Activated CD8-positive, alpha-beta memory T cell treated with anti-CD3 and anti-CD28 coated beads, Interleukin-2, amount 50 U/mL, for 4 hours (primary cell): ENCODE data around the gene CD47.

Experiments
- DNase-seq: peaks from one replicate; pipeline ENCODE4 v3.0.0-alpha.2; 2020

CD47 gene

DNA sequence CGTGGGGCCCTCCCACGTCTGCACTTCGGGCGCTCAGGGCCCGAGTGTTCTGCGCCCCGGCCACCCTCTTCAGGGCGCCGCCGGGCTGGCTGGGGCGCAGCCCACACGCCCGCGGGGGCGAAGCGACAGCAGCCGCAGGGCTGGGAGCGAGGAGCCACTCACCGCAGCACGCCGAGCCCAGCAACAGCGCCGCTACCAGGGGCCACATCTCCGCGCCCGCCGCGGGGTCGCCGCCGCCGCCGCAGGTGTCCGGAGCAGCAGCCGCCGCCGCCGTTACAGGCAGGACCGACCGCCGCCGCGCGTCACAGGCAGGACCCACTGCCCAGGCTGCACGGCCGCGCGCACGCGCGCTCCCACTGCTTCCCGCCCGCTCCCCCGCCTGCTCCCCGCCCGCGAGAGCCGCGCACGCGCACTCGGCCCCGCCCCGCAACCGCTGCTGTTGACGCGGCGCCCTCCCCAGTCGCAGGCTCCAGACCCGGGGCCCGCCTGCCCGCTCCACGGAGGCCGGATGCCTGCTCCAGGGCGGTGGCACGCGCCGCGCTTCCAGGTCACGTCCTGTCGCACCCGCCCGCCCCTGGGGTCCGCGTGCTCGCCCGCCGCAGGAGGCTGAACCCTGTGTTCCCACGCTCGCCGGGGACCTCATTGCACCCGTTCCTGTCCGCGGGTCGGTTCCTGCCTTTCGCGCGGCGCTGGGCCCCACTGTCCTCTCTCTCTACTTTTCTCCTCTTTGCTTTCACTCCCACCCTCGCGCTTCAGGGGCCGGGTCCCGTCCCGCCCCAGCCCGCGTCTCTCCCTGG is at the start of gene CD47:
Gene CD47 (minus strand): TSS at position 331 of the 797 bp plus-strand sequence. CDS start 123 bp downstream, at position 208.
- peak; percentile 97 for DNase-seq

DNA sequence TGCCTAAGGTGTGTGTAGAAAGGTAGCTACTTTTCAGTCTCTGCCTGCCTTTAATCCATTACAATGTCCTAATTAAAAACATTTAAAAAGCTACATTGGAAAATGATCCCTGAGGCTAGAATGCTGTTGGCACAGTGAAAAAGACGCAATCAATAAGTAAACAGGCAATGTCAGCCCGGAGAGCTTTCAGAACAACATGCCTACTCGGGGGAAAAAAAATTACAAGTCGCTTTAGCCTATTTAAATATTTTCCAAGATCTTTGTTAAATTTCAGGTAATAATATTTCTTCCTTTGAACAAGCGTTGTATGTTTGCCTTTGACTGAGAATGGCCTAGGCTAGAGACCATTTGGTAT is 46.6 kb upstream of the CD47 start:
- no peak for DNase-seq

GRCh38 chr3:108136561-108137459 is 46.0 kb upstream of the CD47 start:
- no peak for DNase-seq

DNA sequence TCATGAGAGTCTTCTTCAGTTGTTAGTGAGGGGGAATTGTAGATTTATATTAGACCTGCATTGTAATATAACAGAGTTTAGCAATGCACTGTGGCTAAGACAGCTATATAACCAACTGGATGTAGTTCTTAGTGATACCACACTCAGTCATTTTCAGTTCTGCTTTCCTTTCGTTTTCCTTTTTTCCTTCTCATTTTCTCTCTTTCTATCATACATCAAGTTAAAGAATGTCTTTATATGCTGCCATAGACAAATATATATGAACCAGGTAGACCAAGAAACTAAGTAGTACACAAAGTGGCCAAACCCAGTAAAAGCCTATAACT is 43.7 kb upstream of the CD47 start:
- no peak for DNase-seq

GRCh38 chr3:108133858-108134554 is 43.2 kb upstream of the CD47 start:
- no peak for DNase-seq

DNA sequence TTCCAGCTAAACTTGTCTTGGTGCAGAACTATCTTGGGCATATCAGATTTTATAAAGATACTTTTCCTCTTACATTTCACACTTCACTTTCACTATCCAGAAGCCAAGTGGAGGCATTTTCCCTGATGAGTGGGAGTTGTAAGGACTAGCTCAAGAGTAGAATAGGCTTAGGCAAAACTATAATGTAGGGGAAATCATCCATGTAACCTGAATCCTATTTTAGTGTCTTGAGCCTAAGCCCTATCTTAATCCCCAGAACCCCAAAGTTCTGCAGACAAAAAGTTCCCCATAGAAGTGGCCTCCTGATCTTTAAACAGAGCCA is 42.2 kb upstream of the CD47 start:
- DNase-seq = no peak

DNA sequence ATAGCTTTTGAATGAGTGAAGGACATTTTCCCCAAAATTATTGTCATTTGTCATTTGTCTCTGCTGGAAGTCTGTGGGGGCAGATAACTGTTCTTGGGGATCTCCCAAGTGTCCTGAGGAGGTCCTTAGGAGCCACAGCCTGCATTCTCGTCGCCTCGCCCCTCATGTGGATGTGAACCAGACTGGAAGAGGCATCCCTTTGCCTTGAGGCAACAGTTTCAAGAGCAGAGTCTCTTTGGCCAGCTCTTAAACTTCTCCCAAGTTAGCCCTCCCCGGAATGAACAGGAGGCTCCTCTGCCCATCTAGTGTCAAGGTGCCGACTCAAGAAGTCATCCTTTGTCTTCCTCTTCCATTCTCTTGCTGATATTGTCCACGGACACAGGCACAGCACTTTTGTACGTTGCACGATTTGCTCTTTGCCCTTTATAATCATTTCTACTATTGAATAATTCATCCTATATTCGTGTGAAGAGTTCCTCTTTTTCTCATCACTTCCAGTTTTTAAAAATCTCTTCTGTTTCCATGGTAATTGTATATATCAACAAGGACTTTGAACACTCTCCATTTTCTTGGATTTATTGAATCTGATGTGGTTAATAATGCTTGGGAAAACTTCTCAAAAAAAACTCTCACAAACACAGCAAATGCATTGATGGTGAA is 40.8 kb upstream of the CD47 start:
- DNase-seq = no peak

DNA sequence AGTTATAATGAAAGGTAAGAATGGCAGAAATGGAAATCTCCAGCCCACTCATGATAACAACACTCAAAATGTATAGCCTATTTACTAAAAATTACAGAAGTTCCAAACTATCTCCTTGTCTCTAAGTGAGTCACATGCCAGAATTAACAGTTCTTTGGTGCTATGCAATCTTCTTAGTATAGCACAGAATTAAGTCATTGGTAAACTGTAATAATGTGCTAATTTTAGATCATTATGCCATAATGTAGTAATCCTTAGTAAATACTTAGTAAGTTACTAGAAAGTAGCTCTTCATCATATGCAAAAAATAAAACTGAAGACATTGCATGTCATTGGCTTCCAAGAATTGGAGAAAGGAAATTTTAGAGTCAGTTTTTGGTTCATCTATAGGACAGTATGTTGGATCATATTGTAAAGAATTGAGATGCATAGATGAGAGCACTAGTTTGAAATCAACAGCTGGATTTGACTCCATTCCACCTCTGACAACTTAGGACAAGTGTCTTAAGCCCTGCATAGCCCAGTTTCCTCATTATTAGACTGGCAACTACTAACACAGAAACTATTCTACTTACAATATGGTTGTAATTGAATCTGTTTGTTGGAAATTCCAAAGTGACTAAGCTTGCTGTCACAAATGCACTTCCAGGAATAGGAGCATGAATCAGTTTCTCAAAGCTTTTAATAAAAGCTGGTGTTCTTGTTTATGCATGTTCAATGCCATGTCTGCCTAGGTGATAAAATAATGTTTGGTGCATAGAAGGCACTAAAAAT is 40.1 kb upstream of the CD47 start:
- no peak for DNase-seq

- DNase-seq = no peak
Measured at GRCh38 chr3:108130236-108130635, 39.4 kb upstream of the CD47 start.

GRCh38 chr3:108127301-108127988 is 36.6 kb upstream of the CD47 start:
- DNase-seq = peak; percentile 51

GRCh38 chr3:108126348-108126747 is 35.5 kb upstream of the CD47 start:
- no peak for DNase-seq

DNA sequence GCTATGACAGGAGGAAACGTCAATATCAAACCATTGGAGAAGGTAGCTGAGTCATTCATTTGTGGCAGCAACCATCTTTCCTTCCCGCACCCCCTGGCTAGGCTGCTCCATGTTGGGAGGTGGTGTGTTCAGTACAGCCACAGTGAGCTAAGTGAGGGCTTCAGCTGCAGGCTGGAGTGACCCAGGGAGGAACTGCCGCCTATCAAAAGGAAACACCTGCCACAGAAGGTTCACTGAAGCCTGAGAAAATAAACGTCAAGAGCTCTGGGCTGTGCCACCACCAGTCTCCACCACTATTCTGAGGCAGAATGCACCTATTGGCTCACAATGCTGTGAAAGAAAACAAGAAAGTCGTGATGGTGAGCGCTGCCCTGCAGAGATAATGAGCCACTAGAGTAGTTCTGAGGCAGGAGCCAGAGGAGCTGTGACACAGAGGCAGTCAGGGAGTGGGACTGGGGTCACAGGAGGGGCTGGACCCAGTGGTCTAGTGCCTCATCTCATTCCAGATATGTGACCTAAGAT is 34.8 kb upstream of the CD47 start:
- peak; percentile 51 for DNase-seq

DNA sequence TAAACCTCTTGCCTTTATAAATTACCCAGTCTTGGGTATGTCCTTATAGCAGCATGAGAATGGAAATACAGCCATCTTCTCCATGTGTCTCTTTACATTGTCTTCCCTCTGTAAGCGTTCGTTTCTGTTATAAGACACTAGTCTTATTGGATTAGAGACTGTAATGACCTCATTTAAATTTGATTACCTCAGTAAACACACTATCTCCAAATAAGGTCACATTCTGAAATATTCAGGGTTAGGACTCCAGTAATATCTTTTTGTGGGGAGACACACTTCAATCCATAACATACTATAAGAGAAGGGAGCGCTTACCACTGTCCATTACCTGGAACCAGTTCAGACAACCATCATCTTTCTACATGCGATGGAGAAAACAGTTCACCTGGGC is 34.3 kb upstream of the CD47 start:
- DNase-seq = no peak

DNA sequence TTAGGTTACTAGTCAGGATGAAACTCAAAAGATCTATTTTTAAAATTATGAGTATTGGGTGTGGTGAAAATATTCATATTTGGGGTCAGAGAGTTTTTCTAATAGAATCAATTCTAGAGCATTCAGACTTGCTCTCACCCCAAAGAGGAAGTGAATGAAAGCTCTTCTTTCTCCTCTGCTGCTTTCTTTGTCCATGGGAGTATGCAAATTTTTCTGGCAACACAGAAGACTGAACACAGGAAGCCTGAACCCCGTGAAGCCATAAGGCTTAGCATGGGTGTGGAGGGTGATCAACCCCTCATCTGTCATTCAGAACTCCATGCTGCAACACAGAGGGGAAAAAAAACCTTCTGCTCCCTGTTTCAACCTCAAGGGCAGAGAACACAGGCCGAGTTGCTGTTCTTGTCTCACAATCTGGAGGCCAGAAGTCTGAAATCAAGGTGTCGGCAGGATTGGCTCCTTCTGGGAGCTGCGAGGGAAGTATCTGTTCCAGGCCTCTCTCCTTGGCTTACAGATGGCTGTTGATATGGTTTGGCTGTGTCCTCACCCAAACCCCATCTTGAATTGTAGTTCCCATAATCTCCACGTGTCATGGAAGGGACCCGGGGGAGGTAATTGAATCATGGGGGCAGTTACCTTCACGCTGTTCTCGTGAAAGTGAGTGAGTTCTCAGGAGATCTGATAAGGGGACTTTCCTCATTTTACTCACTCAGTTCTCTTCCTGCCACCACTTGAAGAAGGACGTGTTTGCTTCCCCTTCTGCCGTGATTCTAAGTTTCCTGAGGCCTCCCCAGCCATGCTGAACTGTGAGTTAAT is 33.7 kb upstream of the CD47 start:
- peak; percentile 64 for DNase-seq

DNA sequence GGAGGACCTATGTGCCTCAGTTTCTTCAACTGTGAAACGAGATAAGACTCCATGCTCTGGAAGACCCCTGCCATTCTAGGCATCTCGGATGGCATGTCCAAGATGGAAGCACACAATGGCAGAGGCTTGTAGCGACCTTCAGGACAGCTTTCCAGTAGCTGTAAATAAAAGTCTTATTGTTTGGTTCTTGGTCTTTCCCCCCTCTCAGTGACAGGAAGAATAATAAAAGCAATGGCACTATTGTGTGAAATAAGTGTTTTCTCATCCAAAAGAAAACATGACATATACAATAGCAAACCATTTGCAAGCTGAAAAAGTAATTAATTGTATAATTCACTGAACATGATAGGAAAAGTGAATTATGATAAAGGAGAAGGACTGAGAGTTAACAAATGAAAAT is 32.5 kb upstream of the CD47 start:
- no peak for DNase-seq

GRCh38 chr3:108122276-108122675 is 31.4 kb upstream of the CD47 start:
- DNase-seq = no peak

DNA sequence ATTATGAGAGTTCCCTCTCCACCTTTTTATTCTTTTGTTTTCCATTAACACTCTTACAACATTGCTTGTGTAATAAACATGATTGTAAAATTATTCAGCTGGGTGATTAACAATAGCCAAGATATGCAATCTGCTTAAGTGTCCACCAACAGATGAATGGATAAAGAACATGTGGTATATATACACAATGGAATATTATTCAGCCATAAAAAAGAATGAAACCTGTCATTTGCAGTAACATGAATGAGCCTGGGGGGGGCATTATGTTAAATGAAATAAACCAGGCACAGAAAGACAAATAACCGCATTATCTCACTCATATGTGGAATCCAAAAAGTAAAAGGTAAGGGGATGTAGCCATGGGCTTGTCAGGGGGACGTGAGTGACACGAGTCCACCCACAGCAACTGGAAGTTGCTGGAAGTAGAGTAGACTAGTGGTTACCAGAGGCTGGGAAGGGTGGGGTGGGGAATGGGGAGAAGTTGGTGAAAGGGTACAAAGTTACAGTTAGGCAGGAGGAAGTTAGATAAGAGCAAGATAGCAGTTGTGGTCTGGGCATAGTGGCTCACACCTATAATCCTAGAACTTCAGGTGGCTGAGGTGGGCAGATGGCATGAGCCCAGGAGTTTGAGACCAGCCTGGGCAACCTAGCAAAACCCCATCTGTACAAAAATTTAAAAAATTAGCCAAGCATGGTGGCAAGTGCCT is 28.7 kb upstream of the CD47 start:
- DNase-seq = no peak

DNA sequence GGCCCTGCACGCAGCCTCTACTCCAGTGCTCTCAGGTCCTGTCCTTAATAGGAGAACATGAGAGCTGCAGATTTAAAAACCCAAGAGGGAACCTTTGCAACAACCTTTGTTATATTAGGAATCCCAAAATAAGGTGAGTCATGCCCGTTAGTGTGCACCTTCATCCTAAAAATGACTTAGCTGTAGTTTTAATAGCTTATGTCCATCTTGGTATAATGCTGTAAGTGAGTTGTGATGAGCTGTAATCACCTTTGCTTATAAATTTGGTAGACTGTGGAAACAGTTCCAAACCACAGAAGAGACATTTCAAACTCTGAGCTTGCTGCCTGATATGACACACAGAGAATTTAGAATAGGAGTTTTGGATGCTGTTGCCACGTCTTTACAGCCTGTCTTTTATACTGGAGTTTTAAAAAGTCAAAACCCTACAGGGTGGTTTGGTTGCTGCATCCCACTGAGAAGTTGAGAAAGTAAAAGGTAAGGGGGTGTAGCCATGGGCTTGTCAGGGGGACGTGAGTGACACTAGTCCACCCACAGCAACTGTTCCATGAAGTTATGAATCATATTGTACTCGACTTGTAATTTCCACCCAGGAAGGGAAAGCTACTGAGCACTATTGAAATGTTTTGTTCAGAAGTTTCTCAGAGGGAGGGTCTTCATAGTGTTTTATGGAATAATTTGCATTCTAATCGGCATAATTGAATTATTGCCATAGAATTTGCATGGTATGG is 27.4 kb upstream of the CD47 start:
- DNase-seq = no peak

DNA sequence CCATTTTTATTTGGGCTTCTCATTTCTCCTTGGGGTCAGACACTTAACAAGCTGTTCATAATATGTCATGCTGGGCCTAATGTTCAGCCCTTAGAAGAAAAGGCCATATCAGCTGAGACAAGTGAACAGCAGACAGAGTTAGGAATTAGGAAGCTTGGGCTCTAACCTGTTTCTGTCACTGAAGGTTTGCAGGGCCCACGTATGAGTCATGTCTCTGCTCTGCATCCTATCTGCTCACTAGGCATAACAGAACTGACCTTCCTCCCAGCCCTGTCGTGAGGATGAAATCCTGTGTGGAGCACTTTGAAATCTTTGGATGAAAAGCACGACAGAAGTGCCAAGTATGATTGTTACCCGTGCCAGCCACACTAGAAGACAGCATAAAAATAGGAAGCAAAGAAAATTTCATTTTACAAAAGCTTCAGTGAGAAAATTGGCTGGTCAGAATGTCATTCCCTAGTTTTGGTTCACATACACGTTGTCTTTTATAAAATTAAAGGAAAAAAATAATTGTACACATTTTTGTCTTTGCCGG is 26.5 kb upstream of the CD47 start:
- DNase-seq = no peak
